Memory B cell (primary cell): ENCODE measurements around the gene TBC1D14.

Experiments
- ATAC-seq: fragments of 150-1000 bp; cut with Tn5 transposase; 2 replicates; pipeline ENCODE4 v1.10.0; 2021; ENCODE audit warnings: low read depth, mild to moderate bottlenecking, moderate library complexity
- DNase-seq, 2 donors: peaks; one replicate each; pipeline ENCODE4 v3.0.0; 2022; ENCODE audit warnings: low spot score in 2 of 2
- H3K27ac Mint-ChIP-seq: one replicate; pipeline ENCODE4 v1.8.0; 2022; ENCODE audit warnings: mild to moderate bottlenecking, moderate library complexity, mixed read lengths
- H3K27me3 Mint-ChIP-seq: one replicate; pipeline ENCODE4 v1.8.0; 2022; ENCODE audit warnings: mixed read lengths
- H3K36me3 Mint-ChIP-seq: one replicate; pipeline ENCODE4 v1.8.0; 2022; ENCODE audit warnings: mild to moderate bottlenecking, mixed read lengths
- H3K4me1 Mint-ChIP-seq: one replicate; pipeline ENCODE4 v1.8.0; 2022; ENCODE audit warnings: mixed read lengths
- H3K4me3 Mint-ChIP-seq: one replicate; pipeline ENCODE4 v1.8.0; 2022; ENCODE audit warnings: mild to moderate bottlenecking, moderate library complexity, mixed read lengths
- H3K9me3 Mint-ChIP-seq: one replicate; pipeline ENCODE4 v1.8.0; 2022; ENCODE audit warnings: mixed read lengths

TBC1D14 gene

GRCh38 chr4:6986781-6987587, 77.4 kb downstream of the TBC1D14 start:
- no peaks in the 10 kb centered on the region for H3K9me3 Mint-ChIP-seq

GRCh38 chr4:6987588-6987961, 77.9 kb downstream of the TBC1D14 start:
- Mint-ChIP-seq H3K9me3 (no peaks in the 10 kb centered on the region), H3K27me3 (no peaks in the 10 kb centered on the region), H3K4me3 (peak overlapping the region; percentile 98), H3K27ac (peak overlapping the region; percentile 94), H3K36me3 (peaks cover 10% of the 10 kb centered on the region), H3K4me1 (peaks cover 50% of the 10 kb centered on the region)
- no peak for DNase-seq
- ATAC-seq = no peak

More at GRCh38 chr4:6986781-6987587, 77.4 kb downstream of the TBC1D14 start:
- Mint-ChIP-seq H3K4me1 (peaks cover 46% of the 10 kb centered on the region), H3K27me3 (no peaks in the 10 kb centered on the region), H3K36me3 (peaks cover 10% of the 10 kb centered on the region), H3K27ac (peak overlapping the region; percentile 94), H3K4me3 (peak overlapping the region; percentile 98)
- DNase-seq (peak; percentile 89 to 90), ATAC-seq (peak; percentile 88)

GRCh38 chr4:6988016-6988715, 78.5 kb downstream of the TBC1D14 start:
- Mint-ChIP-seq H3K27me3 (no peaks in the 10 kb centered on the region), H3K4me1 (peaks cover 55% of the 10 kb centered on the region), H3K4me3 (peak overlapping the region; percentile 98), H3K27ac (peak overlapping the region; percentile 94), H3K9me3 (no peaks in the 10 kb centered on the region), H3K36me3 (peaks cover 10% of the 10 kb centered on the region)
- no peak for ATAC-seq
- no peak for DNase-seq

GRCh38 chr4:6989331-6989923, 79.8 kb downstream of the TBC1D14 start:
- Mint-ChIP-seq H3K36me3 (peaks cover 8% of the 10 kb centered on the region), H3K4me1 (peaks cover 51% of the 10 kb centered on the region), H3K4me3 (peak overlapping the region; percentile 57), H3K9me3 (no peaks in the 10 kb centered on the region), H3K27me3 (no peaks in the 10 kb centered on the region), H3K27ac (no peak overlapping the region)
- no peak for ATAC-seq
- DNase-seq = no peak

GRCh38 chr4:6990661-6991060, 81.0 kb downstream of the TBC1D14 start:
- H3K4me1 Mint-ChIP-seq = peaks cover 41% of the 10 kb centered on the region
- H3K4me3 Mint-ChIP-seq = no peak overlapping the region
- DNase-seq (no peak), ATAC-seq (no peak)
- H3K36me3 Mint-ChIP-seq = peaks cover 9% of the 10 kb centered on the region
- no peaks in the 10 kb centered on the region for H3K9me3 Mint-ChIP-seq
- H3K27me3 Mint-ChIP-seq = no peaks in the 10 kb centered on the region
- no peak overlapping the region for H3K27ac Mint-ChIP-seq

- Mint-ChIP-seq H3K4me1 (peaks cover 35% of the 10 kb centered on the region), H3K27ac (peak overlapping the region; percentile 35), H3K36me3 (peaks cover 11% of the 10 kb centered on the region), H3K27me3 (no peaks in the 10 kb centered on the region), H3K4me3 (peak overlapping the region; percentile 52), H3K9me3 (no peaks in the 10 kb centered on the region)
- no peak for ATAC-seq
- DNase-seq = no peak
These were observed 81.6 kb downstream of the TBC1D14 start for GRCh38 chr4:6991249-6991648.

- Mint-ChIP-seq H3K4me1 (peaks cover 35% of the 10 kb centered on the region), H3K27ac (peak overlapping the region; percentile 88), H3K9me3 (no peaks in the 10 kb centered on the region), H3K27me3 (no peaks in the 10 kb centered on the region), H3K36me3 (peaks cover 11% of the 10 kb centered on the region), H3K4me3 (peak overlapping the region; percentile 11)
- DNase-seq = no peak
- peak; percentile 30 for ATAC-seq
These were observed 82.3 kb downstream of the TBC1D14 start for GRCh38 chr4:6991771-6992557.

GRCh38 chr4:6992728-6993677, 83.4 kb downstream of the TBC1D14 start:
- no peaks in the 10 kb centered on the region for H3K9me3 Mint-ChIP-seq
- H3K4me3 Mint-ChIP-seq = peak overlapping the region; percentile 34
- ATAC-seq (peak; percentile 88), DNase-seq (no peak)
- peaks cover 32% of the 10 kb centered on the region for H3K4me1 Mint-ChIP-seq
- H3K36me3 Mint-ChIP-seq = peaks cover 14% of the 10 kb centered on the region
- H3K27ac Mint-ChIP-seq = peak overlapping the region; percentile 88
- no peaks in the 10 kb centered on the region for H3K27me3 Mint-ChIP-seq

GRCh38 chr4:6996481-6996880, 86.9 kb downstream of the TBC1D14 start:
- no peaks in the 10 kb centered on the region for H3K9me3 Mint-ChIP-seq
- no peak overlapping the region for H3K27ac Mint-ChIP-seq
- ATAC-seq = no peak
- H3K27me3 Mint-ChIP-seq = no peaks in the 10 kb centered on the region
- no peak overlapping the region for H3K4me3 Mint-ChIP-seq
- H3K36me3 Mint-ChIP-seq = peaks cover 30% of the 10 kb centered on the region
- H3K4me1 Mint-ChIP-seq = peaks cover 20% of the 10 kb centered on the region
- no peak for DNase-seq

GRCh38 chr4:6999172-7000086, 89.8 kb downstream of the TBC1D14 start:
- H3K4me1 Mint-ChIP-seq = peaks cover 4% of the 10 kb centered on the region
- DNase-seq (no peak), ATAC-seq (no peak)
- H3K27me3 Mint-ChIP-seq = no peaks in the 10 kb centered on the region
- no peak overlapping the region for H3K4me3 Mint-ChIP-seq
- H3K36me3 Mint-ChIP-seq = peaks cover 37% of the 10 kb centered on the region
- no peaks in the 10 kb centered on the region for H3K9me3 Mint-ChIP-seq
- H3K27ac Mint-ChIP-seq = peak overlapping the region; percentile 17

GRCh38 chr4:7000421-7001176, 91.0 kb downstream of the TBC1D14 start:
- no peak for ATAC-seq
- peaks cover 38% of the 10 kb centered on the region for H3K36me3 Mint-ChIP-seq
- peak overlapping the region; percentile 73 for H3K27ac Mint-ChIP-seq
- no peaks in the 10 kb centered on the region for H3K9me3 Mint-ChIP-seq
- H3K27me3 Mint-ChIP-seq = no peaks in the 10 kb centered on the region
- DNase-seq = no peak
- H3K4me3 Mint-ChIP-seq = no peak overlapping the region
- peaks cover 4% of the 10 kb centered on the region for H3K4me1 Mint-ChIP-seq
